ENCODE data around the gene GRAMD1B. TPM values are rescaled to one million over a fixed set of nuclear protein-coding genes. Genes with fewer than 3 reads are reported as not detected.

GRAMD1B gene
- total RNA-seq, result 0.69 and 2.0 TPM in 2 replicates

- no peak for DNase-seq (ENCODE audit: low read depth)
Observed at GRCh38 chr11:123429913-123430720, at the start of gene GRAMD1B. GRAMD1B (plus strand) TSS chr11:123430269; CDS start chr11:123430793, 524 bp downstream.

DNA sequence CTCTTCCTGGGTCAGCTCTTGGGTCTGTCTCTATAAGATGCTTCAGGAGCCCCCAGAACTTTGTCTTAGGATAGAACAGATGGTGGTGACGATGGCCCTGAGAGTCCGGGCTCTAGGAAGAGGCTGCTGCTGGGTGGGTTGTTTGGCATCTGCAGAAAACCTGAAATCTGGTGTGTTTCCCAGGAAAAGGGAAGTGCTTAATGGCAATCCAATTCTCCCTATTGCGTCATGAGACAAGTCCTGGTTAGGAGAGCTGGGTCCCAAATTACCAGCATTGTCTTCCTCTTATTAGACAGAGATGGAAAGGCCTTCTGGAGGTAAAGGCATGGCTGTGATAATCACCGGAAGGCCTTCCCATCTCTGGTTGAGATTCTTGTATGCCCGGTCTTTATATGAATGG, 48.9 kb upstream of the GRAMD1B start:
- DNase-seq (ENCODE audit: low read depth), result no peak

- no peak for DNase-seq (ENCODE audit: low read depth)
Observed at GRCh38 chr11:123381817-123382554, 48.1 kb upstream of the GRAMD1B start.

DNA sequence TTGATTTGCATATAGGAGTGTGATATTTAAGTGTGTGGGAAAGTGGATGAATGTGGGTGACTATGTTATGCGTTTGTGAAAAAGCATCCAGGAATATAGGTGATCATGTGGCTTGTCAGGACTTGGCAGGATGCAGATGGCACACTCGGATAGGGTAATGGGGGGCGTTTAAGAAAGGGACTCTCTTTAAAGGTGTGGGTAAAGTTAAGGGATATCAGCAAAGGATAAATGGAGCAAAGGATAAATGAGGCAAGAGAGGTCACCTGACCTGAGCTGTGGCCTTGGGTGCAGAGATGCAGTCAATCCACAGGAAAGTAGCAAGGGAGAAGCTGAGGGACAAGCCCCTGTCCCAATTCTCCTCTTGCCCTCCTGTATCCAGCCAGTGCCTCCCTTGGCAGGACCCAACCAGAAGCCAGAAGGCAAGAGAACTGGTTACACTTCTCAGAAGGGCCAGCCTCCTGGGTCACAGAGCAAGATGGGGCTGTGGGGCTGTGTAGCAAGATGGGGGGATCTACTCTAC, 47.5 kb upstream of the GRAMD1B start:
- no peak for DNase-seq (ENCODE audit: low read depth)

DNA sequence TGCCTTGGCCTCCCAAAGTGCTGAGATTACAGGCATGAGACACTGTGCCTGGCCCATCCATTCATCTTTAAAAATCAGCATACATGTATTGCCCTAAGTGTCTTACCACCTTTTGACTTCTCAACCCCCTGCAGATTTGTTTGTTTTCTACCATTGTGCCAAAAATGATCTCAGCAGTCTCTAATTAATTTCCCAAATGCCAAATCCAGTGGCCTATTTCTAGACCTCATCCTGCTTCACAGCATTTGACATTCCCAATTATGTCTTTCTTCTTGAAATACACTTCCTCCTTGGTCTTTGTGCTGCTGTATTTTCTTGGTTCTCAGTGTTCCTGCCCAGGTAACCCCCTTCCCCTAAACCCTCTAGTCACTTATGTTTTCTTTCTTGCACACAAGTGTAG, 46.0 kb upstream of the GRAMD1B start:
- DNase-seq (ENCODE audit: low read depth), result no peak

DNA sequence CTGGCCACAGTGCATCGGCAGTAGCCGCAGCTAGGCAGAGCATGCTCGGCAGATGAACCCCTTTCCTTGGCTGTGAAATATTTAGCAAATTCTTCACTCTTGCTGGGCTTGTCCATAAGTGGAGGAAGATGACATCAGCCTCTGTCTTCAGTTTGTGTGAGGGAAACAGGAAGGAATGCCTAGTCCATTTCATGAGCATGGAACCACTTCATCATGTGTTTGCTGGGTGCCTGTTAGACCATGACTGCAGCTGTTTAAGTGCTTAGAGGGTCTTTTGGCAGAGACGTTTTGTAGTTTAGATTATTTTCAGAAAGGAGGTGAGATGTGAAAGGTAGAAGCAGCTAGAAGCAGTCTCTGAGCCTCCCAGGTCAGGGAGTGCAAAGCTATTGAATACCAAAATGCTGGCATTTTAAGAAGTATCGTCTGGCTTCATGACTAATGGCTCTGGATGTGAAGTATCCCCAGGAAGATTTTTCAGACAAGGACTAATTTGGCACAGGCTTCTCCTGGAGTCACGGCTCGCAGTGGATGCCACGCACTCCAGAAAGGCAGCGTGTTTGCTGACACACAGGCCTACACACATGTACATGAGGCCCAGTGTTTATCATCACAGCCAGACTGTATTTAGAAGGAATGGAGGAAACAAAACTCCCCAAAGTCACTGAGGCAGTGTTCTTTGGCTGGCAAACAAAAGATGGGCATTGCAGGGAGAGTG, 43.1 kb upstream of the GRAMD1B start:
- no peak for DNase-seq (ENCODE audit: low read depth)

DNA sequence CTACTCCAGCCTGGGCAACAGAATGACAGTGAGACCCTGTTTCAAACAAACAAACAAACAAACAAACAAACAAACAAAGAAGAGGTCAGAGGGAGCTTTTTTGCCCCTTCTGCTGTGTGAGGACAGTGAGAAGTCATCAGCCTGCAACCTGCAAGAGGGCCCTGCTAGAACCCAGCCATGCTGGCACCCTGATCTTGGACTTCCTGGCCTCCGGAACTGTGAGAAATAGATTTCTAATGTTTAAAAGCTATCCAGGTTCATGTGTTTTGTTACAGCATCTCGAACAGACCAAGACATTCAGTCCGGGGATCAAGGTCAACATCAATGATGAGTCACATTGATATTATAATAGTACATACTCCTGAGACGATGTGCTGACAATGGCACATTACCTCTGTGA, 41.4 kb upstream of the GRAMD1B start:
- no peak for DNase-seq (ENCODE audit: low read depth)

DNA sequence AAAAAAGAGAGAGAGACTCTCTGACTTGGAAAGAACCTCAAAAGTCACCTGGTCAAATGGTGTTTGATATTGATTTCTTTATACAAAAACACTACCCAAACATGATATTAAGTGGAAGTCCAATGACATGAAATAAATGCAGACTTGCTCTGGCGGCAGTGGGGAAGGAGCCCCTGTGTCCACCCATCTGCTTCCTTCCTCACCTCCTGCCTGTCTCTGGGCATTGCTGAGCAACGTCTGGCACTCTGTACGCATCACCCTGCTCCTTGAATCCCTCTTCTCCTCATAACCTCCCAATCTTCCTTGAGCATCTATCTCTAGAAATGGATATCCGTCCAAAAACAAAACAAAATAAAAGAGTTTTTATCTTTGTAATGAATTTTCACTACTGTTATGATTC, 39.9 kb upstream of the GRAMD1B start:
- no peak for DNase-seq (ENCODE audit: low read depth)

DNA sequence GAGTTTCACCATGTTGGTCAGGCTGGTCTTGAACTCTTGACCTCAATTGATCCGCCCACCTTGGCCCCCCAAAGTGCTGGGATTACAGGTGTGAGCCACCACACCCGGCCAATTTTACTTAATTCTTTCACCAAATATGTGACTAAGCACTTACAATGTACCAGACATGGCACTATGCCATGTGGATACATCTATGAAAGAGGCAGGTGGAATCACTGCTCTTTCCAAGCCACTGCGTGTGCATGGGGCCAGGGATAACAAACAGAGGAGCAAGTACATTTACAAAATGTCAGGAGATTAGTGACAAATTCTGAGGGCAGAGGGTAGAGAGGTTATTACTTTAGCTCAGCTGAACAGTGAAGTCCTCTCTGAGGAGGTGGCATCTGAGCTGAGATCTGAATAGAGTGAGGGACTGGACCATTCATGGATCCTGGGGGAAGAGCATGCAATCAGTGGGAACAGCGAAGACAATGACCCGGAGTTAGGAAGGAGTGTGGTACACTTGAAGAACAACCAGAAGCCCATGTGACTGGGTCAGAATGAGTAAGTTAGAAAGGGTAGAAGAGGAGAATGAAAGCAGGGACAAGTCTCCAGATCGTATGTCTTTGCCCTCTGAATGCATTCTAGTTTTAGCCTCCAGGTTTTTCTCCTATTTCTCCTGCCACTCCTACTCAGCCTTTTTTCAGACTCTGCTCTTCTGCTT, 38.3 kb upstream of the GRAMD1B start:
- no peak for DNase-seq (ENCODE audit: low read depth)

DNA sequence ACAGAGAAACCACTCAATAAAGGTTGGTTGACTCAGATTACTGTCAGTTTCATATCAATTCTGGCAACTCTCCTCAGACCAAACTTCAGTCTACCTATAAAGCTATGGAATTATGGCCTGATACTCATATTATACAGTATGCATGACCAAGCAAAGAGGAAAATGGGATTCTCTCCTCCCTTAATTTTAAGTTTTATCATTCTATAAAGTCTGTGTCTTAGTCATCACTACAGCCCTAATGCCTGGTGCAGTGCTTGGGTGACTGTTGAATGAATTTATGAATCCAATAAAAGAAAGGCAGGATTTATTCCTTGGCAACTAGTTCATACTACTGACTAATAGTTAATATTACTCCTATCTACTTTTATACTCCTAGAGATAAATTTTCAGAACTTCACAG, 37.6 kb upstream of the GRAMD1B start:
- DNase-seq (ENCODE audit: low read depth), result no peak

DNA sequence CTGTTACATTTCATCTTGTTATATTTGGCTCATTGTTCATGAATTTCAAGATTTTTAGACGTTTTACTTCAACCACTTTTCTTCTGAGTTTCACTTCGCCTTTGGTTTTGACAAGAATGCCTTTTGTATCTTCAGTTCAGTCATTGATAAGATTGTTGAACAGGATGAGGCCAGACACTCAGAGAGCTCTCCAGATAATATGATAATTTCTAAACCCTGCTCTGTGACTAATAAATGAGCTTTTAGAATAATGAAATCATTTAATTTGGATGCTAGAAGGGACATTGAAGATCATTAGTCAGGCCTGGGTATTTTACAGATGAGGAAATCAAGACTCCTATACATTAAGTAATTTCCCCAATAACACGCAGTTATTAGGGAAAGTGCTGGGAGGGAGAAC, 37.2 kb upstream of the GRAMD1B start:
- DNase-seq (ENCODE audit: low read depth), result no peak

DNA sequence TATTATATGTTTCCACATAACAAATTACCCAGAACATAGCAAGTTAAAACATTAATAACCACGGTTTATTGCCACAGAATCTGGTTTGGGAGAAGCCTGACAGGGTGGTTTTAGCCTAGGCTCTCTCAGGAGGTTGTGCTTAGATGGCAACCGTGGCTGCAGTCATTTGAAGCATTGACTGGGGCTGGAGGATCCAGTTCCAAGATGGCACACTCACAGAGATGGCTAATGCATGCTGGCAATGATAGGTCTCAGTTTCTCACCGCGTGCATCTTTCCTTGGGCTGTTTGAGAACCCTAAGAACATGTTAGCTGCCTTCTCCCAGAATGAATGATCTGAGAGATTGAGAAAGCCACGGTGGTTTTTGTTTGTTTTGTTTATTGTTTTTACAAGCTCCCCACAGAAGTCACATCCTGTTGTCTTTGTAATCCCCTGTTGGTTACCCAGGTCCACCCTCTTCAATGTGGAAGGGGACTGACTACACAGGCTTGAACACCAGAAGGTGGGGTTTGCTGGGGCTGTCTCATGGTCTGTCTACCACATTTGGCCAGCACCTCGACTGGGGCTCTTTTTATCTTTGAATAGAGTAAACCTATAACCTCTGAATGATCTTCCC, 36.6 kb upstream of the GRAMD1B start:
- DNase-seq (ENCODE audit: low read depth), result no peak

- DNase-seq (ENCODE audit: low read depth), result no peak
Observed at GRCh38 chr11:123404676-123405075, 25.4 kb upstream of the GRAMD1B start.

DNA sequence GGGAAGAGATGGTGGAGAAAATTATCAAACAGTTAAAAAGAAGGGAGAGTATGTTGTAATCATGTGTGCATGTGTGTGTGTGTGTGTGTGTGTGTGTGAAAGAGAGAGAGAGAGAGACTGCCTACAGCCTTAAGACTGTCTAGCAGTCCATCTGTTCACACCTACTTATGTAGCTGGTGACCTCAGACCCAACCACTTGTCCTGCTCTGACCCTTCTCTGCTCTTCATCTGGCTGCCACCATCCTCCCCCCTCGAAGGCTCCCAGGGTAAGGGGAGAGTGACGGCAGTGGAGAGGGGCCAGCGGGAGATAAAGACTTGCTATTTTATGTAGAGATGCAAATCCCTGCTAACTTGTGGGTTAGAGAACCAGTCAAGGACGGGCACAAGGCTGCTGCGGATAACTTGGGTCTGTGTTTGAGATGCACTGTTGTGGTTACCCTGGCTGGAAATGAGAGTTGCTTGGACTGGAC, 24.9 kb upstream of the GRAMD1B start:
- DNase-seq (ENCODE audit: low read depth), result no peak

- no peak for DNase-seq (ENCODE audit: low read depth)
Observed at GRCh38 chr11:123406441-123407129, 23.5 kb upstream of the GRAMD1B start.

- DNase-seq (ENCODE audit: low read depth), result peak; percentile 69
Observed at GRCh38 chr11:123407130-123407995, 22.7 kb upstream of the GRAMD1B start.

DNA sequence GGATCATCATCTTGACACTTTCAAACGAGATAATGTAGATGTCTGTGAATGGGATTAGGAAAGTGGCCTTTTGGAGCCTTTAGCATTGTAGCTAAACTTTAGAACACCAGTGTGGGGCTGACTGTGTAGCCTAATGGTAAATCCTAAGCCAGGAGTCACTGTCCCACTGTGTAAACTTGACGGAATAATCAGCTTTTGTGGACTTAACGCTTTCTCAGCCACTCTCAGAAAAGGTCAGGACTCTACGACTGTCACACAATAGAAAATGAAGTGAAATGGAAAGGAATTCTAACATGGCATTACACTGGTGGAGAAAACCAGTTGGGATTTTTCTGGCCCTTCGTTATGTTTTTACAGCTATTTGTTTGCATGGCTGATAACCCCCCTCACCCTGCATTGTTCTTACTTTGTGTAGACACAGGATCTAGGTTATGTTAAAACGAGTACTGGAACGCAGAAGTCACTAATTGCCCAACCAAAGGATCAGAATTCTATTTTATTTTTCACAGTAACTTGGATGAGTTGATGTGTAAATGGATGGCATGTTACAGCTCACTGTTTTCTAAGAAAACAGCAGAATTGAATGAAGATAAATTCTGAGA, 22.0 kb upstream of the GRAMD1B start:
- no peak for DNase-seq (ENCODE audit: low read depth)

- no peak for DNase-seq (ENCODE audit: low read depth)
Observed at GRCh38 chr11:123408619-123409455, 21.2 kb upstream of the GRAMD1B start.
